HG02884 (cell line): ENCODE data around the gene RAPH1.

Source experiments
- ATAC-seq: cut with Tn5 transposase; IDR thresholded peaks from one replicate; pipeline ENCODE4 v1.9.1; 2021; ENCODE audit warnings: mild to moderate bottlenecking, moderate library complexity; ENCODE audit not compliant: unreplicated experiment

RAPH1 gene

DNA sequence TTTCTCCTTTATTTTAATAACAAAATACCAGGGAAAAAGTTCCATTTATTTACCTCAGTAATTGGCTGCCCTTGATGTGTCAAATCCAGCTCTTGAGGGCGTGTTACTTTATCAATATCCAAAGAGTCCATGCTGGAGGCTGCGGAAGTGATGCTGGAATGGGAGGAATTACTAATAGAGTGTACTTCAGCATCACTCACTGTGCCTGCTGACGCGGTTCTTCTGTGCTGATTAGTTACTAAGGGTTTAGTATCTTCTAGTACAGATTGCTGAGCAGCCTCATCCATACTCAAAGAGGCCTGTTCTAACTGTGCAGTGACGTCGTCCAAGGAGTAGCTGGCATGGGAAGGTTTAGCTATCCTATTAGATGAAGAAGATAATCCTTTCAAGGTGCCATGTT lies 45.6 kb downstream of the RAPH1 start:
- no peak for ATAC-seq

GRCh38 chr2:203484266-203485112 lies 50.6 kb downstream of the RAPH1 start:
- ATAC-seq: peak; percentile 88

GRCh38 chr2:203480623-203481022 lies 54.5 kb downstream of the RAPH1 start:
- ATAC-seq: no peak

- no peak for ATAC-seq
Measured at GRCh38 chr2:203476881-203477280, 58.2 kb downstream of the RAPH1 start.

- no peak for ATAC-seq
Measured at GRCh38 chr2:203471323-203471722, 63.8 kb downstream of the RAPH1 start.

- no peak for ATAC-seq
Measured at GRCh38 chr2:203470371-203470770, 64.7 kb downstream of the RAPH1 start.

GRCh38 chr2:203469546-203469945 lies 65.6 kb downstream of the RAPH1 start:
- ATAC-seq: no peak

GRCh38 chr2:203463266-203463678 lies 71.8 kb downstream of the RAPH1 start:
- no peak for ATAC-seq

DNA sequence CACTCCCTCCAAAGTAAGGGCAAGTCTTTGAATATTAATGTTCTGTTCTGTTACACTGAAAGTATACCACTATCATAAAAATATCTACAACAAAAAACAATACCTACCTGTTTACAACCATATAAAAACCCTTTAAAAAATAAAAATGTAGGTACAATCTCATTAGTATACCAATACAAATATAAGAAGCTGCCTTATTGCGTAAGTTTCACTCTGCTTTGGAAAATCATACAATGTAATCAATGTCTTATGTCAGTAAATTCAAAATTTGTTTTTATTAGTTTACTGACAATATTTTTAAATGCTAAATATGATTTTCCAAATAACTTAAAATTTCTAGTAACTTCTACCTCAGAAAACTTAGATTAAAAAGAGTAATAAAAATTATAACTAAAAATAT lies 72.8 kb downstream of the RAPH1 start:
- ATAC-seq: no peak

GRCh38 chr2:203461746-203462145 lies 73.4 kb downstream of the RAPH1 start:
- no peak for ATAC-seq

GRCh38 chr2:203455209-203455608 lies 79.9 kb downstream of the RAPH1 start:
- ATAC-seq: no peak

- ATAC-seq: no peak
Measured at GRCh38 chr2:203453858-203454451, 81.1 kb downstream of the RAPH1 start.

GRCh38 chr2:203451689-203452088 lies 83.4 kb downstream of the RAPH1 start:
- no peak for ATAC-seq

- no peak for ATAC-seq
Measured at GRCh38 chr2:203451011-203451410, 84.1 kb downstream of the RAPH1 start.

GRCh38 chr2:203450561-203450960 lies 84.5 kb downstream of the RAPH1 start:
- ATAC-seq: no peak

GRCh38 chr2:203446780-203447179 lies 88.3 kb downstream of the RAPH1 start:
- no peak for ATAC-seq

GRCh38 chr2:203446071-203446481 lies 89.0 kb downstream of the RAPH1 start:
- no peak for ATAC-seq

- ATAC-seq: no peak
Measured at GRCh38 chr2:203444738-203445137, 90.4 kb downstream of the RAPH1 start.

GRCh38 chr2:203442463-203442862 lies 92.6 kb downstream of the RAPH1 start:
- ATAC-seq: no peak

DNA sequence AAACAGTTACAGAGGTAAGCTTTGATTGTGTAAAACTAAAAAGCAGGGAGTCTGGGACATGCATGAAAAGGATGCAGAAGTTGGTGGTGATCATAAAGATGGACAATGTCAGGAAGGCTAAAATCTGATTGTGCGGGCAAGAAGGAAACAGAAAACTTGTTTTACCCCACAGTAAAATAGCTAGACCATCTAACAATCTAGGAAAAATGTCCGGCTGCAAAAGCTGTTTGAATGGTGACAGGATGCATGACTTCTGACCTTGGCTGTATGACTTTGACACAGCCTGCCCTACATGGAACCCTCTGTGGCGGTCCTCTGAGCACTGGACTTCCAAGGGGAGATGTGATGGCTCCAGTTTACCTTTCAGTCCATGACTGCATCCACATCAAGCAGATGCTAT lies 93.6 kb downstream of the RAPH1 start:
- ATAC-seq: no peak

DNA sequence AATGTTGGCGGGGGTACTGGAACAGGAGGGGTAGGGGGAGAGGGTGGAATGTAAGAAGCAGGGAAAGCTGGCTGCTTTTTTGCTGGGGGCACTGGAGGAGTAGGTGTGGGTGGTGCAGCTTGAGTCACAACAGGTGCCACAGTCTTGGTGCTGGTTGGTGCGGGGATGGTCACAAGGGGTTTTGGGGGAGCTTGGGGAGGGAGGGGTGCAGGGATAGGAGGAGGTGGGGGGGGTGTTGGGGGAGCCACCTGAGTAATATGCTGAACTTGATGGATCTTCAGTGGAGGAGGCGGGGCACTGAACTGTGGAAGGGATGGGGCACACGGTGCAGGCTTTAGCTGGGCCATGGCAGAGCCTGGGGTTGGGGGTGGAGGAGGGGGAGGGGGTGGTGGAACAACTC lies 94.4 kb downstream of the RAPH1 start:
- no peak for ATAC-seq

GRCh38 chr2:203438528-203438927 lies 96.6 kb downstream of the RAPH1 start:
- ATAC-seq: no peak
